Ammon's horn (tissue), 1 donor: ENCODE measurements around the gene GSTM5.
A peak's percentile ranks its signal among the peaks of the same experiment; 100 is the strongest.
"Not testable (repeated sequence)": the region's sequence is repeated elsewhere in the genome, so short reads cannot be mapped to it uniquely, and the experiment has no call there.

Experiments
- DNase-seq: peaks from one replicate; pipeline ENCODE4 v3.0.0-alpha.2; 2016; ENCODE audit warnings: low spot score

Gene GSTM5

DNA sequence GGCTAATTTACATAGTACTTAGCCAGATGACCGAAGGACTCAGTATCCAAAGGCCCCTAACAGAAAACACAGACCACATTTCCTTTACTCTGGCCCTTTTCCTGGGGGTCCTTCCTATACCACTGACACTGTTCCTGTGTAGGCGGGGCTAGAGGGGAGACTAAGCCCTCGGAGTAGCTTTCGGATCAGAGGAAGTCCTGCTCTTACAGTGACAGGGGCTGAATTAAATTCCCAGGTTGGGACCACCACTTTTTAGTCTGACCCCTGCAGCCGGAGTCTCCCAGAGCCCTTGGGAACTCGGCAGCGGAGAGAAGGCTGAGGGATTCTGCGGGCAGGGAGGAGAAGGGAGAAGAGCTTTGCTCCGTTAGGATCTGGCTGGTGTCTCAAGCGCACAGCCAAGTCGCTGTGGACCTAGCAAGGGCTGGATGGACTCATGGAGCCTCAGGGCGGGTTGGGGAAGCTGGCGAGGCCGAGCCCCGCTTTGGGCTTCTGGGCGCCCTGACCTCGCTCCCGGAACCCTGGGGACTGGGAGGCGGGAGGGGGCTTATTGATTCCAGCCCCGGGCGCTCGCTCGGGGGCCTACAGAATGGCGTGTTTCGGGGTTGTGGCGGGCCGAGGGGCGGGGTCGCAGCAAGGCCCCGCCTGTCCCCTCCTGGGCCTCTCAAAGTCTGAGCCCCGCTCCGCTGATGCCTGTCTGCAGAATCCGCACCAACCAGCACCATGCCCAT, at the start of gene GSTM5:
TSS of gene GSTM5 (plus strand) at position 659 of the 728 bp plus-strand sequence. CDS start at position 721, 62 bp downstream.
- DNase-seq: peak; percentile 6

DNA sequence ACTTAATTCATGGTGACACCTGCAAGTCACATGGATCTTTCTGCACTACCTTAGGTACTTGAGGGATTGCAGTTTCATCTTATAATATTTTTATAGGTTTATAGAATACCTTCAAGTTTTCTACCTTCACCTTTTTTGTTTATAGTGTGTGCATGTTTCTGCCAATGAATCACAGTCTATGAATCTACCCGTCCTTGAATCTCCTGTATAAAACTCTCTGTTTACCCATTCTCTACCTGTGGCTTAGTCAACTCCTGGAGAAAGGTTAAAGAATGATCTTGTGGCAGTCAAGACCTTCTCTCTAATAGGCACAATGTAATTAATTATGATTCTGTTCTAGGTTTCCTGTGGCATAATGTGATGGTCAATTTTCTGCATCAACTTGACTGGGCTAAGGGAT, 47.4 kb upstream of the GSTM5 start:
- no peak for DNase-seq

DNA sequence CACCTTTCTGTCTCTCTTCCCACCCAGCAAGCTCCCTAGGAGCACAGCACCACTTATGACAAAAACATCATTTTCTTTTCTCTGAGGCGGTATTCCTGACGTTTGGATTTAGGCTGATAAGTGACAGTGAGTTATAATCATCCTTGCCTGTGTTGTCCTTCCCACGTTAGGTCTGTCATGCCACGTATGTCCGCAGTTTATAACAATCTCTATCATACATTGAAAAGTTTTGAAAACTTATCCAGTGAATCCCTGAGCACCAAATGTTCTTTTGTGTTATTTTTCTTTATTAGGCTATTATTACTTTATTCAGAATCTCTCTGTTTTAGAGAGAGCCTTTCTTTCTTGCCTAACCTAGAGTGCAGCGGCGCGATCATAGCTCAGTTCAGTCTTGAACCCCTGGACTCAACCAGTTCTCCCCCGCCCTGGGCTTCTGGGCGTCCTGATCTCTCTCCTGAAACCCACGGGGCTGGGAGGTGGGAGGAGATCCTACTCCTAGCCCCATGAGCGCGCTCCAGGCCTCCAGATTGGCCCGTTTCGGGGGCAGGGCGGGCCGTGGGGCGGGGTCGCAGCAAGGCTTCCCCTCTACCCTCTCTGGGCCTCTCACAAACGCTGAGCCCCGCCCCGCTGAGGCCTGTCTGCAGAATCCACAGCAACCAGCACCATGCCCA, 44.5 kb upstream of the GSTM5 start, which contains the start of gene GSTM2:
TSS of gene GSTM2 (plus strand) at position 606 of the 671 bp plus-strand sequence. CDS start at position 665, 59 bp downstream.
- DNase-seq: peak; percentile 93

DNA sequence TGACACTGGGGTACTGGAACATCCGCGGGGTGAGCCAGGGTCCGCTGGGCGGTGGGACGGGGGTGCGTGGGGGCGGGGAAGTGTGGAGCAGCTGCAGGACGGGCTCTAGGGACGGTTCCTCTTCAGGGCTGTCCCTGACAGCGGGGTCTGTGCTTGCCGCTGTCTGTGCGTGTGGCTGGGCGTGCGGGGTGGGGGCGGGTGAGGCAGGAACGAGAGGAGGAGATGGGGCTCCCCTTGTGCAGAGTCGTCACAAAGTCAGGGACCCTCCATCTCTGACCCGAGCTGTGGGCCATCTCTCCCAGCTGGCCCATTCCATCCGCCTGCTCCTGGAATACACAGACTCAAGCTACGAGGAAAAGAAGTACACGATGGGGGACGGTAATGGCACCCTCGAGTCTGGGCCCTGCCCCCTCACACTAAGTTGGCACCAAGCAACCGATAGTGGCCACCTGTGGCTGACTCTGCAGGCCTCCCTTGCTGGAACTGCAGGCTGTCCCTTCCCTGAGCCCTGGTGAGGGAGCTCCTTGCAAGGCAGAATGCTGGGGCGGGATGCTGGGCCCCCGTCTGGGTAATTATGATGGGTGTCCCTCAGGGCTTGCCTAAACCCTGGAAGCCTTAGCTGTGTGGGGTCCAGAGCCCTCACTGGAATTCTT, 43.8 kb upstream of the GSTM5 start:
- DNase-seq: peak; percentile 3

DNA sequence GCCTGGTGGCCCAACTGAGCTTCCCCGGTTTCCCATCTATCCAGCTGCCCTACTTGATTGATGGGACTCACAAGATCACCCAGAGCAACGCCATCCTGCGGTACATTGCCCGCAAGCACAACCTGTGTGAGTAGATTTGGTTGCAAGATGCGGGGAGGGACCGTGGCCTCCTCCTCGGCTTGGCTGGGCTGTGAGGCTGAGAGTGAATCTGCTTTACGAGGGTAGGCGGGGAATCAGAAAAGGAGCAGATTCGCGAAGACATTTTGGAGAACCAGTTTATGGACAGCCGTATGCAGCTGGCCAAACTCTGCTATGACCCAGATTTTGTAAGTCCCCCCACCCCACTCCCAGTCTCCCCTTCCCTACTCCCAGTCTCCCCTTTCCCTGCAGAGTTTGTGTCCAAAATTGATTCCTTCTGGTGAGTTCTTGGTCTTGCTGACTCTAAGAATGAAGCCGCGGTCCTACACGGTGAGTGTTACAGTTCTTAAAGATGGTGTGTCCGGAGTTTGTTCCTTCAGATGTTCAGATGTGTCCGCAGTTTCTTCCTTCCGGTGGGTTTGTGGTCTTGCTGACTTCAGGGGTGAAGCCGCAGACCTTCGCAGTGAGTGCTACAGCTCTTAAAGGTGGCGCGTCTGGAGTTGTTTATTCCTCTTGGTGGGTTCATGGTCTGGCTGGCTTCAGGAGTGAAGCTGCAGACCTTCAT, 42.7 kb upstream of the GSTM5 start:
- peak; percentile 1 for DNase-seq

DNA sequence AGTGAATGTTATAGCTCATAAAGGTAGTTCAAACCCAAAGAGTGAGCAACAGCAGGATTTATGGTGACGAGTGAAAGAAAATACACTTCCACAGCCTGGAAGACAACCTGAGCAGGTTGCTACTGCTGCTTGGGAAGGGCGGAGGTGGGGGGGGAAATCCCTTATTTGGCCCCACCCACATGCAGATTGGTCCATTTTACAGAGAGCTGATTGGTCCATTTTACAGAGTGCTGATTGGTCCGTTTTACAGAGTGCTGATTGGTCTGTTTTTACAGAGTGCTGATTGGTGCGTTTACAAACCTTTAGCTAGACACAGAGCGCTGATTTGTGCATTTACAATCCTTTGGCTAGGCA, 42.1 kb upstream of the GSTM5 start:
- not testable (repeated sequence) for DNase-seq

DNA sequence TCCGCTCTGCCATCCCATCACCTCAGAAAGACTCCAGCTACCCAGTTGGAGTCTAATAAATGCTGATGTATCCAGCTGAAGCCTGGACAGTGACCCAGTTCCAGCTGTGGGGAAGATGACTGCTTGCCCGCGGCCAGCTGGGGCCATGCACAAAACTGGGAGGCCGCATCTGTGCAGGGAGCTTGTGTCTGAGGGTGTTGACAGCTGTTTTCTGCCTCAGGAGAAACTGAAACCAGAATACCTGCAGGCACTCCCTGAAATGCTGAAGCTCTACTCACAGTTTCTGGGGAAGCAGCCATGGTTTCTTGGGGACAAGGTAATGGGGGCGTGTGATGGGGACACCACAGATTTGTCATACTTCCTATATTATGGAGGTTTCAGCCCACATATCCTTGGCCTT, 41.0 kb upstream of the GSTM5 start:
- peak; percentile 0 for DNase-seq

DNA sequence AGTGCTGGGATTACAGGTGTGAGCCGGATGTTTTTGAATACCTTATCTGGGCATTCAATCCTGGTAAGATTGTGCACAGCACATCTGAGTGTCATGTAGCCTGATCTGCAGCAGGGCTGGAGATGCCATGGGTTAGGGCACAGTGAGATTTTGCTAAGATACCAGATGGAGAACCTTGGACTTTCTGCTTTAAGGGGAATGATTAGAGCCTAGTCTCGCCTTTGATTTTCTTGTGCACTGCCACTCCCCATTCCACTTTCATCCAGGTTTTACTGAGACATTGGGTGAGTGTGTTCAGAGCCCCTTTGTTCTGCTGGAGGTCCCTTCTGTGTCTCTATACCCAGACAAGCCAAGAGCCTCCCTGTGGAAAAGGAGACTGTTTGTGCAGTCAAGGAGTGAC, 38.2 kb upstream of the GSTM5 start:
- DNase-seq: peak; percentile 0

DNA sequence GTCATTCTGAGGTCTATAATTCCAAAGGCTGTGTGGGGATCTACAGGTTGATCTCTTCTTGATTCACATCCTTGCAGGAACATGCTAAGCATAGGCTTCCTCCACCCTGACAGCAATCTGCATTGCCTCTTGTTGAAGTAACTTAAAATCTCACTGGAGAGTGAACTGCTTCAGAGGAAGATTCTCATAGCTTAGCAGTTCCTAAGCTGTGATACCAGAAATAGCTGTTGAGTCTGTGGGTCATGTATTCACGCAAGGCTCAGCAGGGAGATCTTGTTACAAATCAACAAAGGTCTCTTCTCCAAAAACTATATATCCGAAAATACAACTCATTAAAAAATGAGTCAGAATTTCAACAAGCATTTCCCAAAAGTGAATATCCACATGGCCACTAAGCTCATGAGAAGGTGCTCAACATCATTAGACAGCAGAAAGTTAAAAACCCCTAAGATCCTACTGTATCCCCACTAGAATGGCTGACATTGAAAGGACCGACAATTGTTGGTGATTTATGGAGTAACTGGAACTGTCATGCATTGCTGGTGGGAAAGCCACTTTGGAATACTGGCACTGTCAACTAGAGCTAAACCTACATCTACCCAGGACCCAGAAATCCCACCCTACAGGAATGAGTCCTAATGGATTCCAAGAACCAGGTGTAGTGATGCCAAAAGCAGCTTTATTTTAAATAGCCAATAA, 35.2 kb upstream of the GSTM5 start:
- DNase-seq: peak; percentile 0

DNA sequence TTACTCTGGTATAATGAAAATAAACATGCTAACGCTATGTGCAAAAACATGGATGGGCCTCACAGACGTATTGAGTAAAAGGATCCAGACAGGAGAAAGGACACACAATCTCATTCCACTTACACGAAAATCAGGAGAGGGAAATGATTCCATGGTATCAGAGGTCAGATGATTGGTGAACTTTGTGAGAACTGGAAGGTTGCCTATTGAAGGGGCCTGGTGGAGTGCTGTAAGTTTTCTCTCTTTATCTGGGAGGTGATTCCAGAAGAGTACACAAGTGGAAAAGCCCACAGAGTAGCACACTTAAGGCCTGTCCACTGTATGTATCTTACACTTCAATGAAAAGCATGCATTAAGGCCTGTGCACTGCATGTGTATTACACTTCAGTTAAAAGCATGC, 34.6 kb upstream of the GSTM5 start:
- peak; percentile 0 for DNase-seq

DNA sequence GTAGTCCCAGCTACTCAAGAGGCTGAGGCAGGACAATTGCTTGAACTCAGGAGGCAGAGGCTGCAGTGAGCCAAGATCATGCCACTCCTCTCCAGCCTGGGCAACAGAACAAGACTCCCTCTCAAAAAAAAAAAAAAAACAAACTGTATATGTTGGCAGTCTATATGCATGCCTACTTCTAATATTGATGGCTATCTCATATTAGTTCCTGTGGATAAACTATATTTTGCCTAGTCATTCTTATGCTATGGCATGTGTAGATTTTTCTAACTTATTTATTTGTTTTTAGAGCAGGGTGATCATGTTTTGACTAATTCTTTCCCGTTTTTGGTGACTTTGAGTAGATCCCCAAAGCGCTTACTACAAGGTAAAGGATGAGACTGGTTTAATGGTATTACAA, 33.4 kb upstream of the GSTM5 start:
- DNase-seq: not testable (repeated sequence)

DNA sequence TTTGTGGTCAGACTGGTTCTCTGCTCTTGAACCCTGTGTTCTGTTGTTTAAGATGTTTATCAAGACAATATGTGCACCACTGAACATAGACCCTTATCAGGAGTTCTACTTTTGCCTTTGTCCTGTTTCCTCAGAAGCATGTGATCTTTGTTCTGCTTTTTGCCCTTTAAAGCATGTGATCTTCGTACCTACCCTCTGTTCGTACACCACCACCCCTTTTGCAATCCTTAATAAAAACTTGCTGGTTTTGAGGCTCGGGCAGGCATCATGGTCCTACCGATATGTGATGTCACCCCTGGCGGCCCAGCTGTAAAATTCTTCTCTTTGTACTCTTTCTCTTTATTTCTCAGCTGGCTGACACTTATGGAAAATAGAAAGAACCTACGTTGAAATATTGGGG, 27.3 kb upstream of the GSTM5 start:
- DNase-seq: not testable (repeated sequence)

DNA sequence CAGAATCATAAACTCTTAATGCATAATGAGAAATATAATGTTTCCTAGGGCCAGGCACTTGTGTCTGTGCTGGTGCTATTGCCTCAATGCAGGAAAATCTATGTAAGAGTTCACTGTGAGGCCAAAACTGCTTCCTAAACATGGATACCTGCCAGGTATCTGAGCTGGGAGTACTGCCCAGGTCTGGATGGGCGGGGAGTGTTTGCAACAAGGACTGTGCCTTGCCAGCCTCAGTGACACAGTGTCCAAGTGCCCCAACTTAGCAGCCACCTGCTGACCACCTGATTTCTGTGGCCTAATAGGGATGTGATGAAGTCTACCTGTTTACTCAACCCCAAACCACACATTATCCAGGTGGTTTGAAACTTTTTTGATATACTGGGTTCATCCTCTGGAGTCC, 26.7 kb upstream of the GSTM5 start:
- DNase-seq: not testable (repeated sequence)

DNA sequence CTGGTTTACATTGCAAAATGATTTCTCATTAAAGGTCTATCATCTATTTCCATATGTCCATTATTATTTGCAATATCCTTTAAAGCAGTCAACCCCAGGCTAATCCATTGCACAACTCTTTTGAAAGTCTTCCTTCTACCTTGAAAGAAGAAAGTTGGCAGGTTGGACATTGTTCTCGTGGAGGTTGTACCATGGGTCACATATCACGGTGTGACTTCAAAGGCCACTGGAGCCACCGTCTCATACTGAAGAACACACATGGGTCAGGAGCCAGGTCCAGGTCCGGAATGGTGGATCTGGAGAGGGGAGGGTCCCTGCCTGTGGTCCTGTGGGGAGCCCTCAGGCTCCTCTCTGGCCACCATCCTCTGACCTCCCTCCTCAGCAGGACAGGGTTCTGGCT, 26.2 kb upstream of the GSTM5 start:
- not testable (repeated sequence) for DNase-seq

DNA sequence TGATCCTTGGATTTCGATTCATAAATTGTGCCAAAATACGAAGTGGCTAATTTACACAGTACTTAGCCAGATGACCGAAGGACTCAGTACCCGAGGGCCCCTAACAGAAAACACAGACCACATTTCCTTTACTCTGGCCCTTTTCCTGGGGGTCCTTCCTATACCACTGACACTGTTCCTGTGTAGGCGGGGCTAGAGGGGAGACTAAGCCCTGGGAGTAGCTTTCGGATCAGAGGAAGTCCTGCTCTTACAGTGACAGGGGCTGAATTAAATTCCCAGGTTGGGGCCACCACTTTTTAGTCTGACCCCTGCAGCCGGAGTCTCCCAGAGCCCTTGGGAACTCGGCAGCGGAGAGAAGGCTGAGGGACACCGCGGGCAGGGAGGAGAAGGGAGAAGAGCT, 24.9 kb upstream of the GSTM5 start:
- DNase-seq: not testable (repeated sequence)

DNA sequence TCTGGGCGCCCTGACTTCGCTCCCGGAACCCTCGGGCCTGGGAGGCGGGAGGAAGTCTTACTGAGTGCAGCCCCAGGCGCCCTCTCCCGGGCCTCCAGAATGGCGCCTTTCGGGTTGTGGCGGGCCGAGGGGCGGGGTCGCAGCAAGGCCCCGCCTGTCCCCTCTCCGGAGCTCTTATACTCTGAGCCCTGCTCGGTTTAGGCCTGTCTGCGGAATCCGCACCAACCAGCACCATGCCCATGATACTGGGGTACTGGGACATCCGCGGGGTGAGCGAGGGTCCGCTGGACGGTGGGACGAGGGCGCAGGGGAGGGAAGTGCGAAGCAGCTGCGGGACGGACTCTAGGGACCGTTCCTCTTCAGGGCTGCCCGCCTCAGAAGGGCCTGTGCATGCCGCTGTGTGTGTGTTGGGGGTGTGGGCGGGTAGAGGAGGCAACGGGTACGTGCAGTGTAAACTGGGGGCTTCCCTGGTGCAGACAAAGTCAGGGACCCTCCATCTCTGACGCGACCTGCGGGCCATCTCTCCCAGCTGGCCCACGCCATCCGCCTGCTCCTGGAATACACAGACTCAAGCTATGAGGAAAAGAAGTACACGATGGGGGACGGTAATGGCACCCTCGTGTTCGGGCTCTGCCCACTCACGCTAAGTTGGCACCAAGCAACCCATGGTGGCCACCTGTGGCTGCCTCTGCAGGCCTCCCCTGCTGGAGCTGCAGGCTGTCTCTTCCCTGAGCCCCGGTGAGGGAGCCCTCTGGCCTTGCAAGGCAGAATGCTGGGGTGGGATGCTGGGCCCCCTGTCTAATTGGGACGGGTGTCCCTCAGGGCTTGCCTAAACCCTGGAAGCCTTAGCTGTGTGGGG, 24.2 kb upstream of the GSTM5 start, which contains the start of gene GSTM1:
TSS of gene GSTM1 (plus strand) at position 177 of the 859 bp plus-strand sequence. CDS start at position 234, 57 bp downstream.
- DNase-seq: no peak

DNA sequence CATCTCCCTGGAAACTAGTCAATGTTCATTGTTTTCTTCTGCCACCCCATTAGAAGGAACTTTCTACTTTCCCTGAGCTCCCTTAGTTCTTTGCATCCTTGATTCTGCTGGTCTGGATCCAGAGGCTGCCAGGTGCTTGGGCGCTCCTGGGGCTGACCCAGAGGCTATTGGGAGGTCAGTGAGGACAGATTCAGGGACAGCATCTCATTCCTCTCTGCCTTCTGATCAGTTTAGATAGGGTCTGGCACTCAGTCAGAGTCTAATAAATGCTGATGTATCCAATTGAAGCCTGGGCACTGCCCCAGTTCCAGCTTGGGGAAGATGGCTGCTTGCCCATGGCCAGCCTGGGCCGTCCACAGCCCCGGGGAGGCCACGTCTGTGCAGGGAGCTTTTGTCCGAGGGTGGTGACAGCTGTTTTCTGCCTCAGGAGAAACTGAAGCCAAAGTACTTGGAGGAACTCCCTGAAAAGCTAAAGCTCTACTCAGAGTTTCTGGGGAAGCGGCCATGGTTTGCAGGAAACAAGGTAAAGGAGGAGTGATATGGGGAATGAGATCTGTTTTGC, 22.1 kb upstream of the GSTM5 start:
- DNase-seq: no peak

DNA sequence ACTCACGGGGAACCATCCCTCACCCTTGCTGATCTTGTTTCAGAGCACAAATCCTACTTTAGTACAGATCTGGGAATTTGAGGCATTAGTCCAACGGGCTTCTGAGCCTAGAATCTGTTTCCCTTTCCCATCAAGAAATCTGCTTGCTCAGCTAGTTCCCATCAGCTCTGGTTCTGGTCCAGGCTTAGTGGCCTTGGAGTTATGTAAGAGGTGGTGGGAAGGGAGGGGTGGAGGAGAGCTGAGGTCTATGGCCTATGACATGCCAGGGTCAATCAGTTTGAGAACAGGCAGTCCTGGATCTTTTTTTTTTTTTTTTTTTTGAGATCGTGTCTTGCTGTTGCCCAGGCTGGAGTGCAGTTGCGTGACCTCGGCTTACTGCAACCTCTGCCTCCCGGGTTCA, 20.3 kb upstream of the GSTM5 start:
- no peak for DNase-seq

DNA sequence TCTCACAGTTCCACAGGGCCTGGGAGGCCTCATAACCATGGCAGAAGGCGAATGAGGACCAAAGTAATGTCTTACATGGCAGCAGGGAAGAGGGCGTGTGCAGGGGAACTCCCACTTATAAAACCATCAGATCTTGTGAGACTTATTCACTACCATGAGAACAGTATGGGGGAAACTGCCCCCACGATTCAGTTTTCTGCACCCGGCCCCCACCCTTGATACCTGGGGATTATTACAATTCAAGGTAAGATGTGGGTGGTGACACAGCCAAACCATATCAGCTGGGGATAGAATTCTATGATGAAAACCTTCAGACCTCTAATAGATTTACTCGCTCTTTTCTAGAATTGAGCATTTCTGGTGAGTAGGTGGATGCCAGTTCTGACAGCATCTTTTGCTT, 17.7 kb upstream of the GSTM5 start:
- DNase-seq: not testable (repeated sequence)

DNA sequence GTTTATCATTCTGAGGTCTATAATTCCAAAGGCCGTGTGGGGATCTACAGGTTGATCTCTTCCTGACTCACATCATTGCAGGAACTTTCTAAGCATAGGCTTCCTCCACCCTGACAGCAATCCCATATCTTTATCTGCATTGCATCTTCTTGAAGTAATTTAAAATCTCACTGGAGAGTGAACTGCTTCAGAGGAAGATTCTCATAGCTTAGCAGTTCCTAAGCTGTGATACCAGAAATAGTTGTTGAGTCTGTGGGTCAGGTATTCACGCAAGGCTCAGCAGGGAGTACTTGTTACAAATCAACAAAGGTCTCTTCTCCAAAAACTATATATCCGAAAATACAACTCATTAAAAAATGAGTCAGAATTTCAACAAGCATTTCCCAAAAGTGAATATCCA, 16.9 kb upstream of the GSTM5 start:
- not testable (repeated sequence) for DNase-seq
